Kidney (tissue), 14 donors: Measurements from ENCODE around the gene PDZRN4. TPM values are rescaled to one million over a fixed set of nuclear protein-coding genes. Genes with fewer than 3 reads are reported as not detected.

Experiments
- DNase-seq, 5 donors: peaks; one replicate each; pipeline ENCODE4 v3.0.0-alpha.2; 2013 to 2020
- FAIRE-seq: peaks from 2 replicates; lab custom pipeline; 2012; peaks lifted over from hg19 to GRCh38; lab: Jason Lieb, UNC
- H3K27ac ChIP-seq, 2 donors: one replicate each; pipeline ENCODE4 v1.7.0; 2013; ENCODE audit warnings: low read depth in 2 of 2, low read length in 2 of 2, inconsistent platforms in 1 of 2
- H3K27me3 ChIP-seq: one replicate; pipeline ENCODE4 v1.7.1; 2013; ENCODE audit warnings: low read length, inconsistent platforms; ENCODE audit not compliant: control insufficient read depth, insufficient read depth
- H3K36me3 ChIP-seq, 3 donors: one replicate each; pipeline versions ENCODE4 v1.7.0 to v1.7.1; 2013; ENCODE audit warnings: low read length in 3 of 3, control low read depth in 1 of 3, inconsistent platforms in 1 of 3; ENCODE audit not compliant: insufficient read depth in 3 of 3, control insufficient read depth in 2 of 3
- H3K4me1 ChIP-seq, 3 donors: one replicate each; pipeline versions ENCODE4 v1.7.0 to v1.7.1; 2013; ENCODE audit warnings: low read length in 3 of 3, inconsistent platforms in 1 of 3, low read depth in 1 of 3; ENCODE audit not compliant: control insufficient read depth in 2 of 3, insufficient read depth in 2 of 3
- H3K4me3 ChIP-seq, 3 donors: one replicate each; pipeline versions ENCODE4 v1.7.0 to v1.8.1; 2013; ENCODE audit warnings: low read length in 3 of 3, control low read depth in 1 of 3, inconsistent platforms in 1 of 3
- H3K9ac ChIP-seq, 3 donors: one replicate each; pipeline versions ENCODE4 v1.7.0 to v1.7.1; 2013; ENCODE audit warnings: low read length in 3 of 3, control low read depth in 1 of 3, inconsistent platforms in 1 of 3
- H3K9me3 ChIP-seq, 3 donors: one replicate each; pipeline versions ENCODE4 v1.7.0 to v1.7.1; 2013; ENCODE audit warnings: low read length in 3 of 3, control low read depth in 1 of 3, inconsistent platforms in 1 of 3; ENCODE audit not compliant: control insufficient read depth in 2 of 3, insufficient read depth in 1 of 3
- CTCF ChIP-seq: IDR thresholded peaks from 3 replicates; pipeline ENCODE4 v1.5.1; 2012; ENCODE audit warnings: mild to moderate bottlenecking, moderate library complexity, borderline replicate concordance; ENCODE audit not compliant: insufficient read depth; ENCODE audit errors: extremely low read depth
- intact Hi-C: fragments of 100-400 bp; cut with DNase I; formaldehyde crosslinking; loops from one replicate; pipeline ENCODE4 v1.11.1; 2022
- polyA plus RNA-seq: library from polyadenylated mRNA; stranded (reverse); fragments of 350-450 nt; fragmentation: Illumina TruSeq; extraction: RNeasy Lipid Tissue Mini Kit (QIAGEN cat#74804); gene quantifications from one replicate; pipeline ENCODE4 v1.2.3, GENCODE V29; 2014; ENCODE audit warnings: low read depth, low replicate concordance; ENCODE audit not compliant: insufficient read depth
- total RNA-seq: library from RNA; stranded (reverse); fragmentation: NEBNext Ultra II Directional; extraction: Animal tissue kit (Norgen Biotek cat#: 25700); gene quantifications from one replicate; pipeline ENCODE4 v1.2.1, GENCODE V29; 2021
- donor health status: control.
- donor health status: control.
- donor health status: control.
- donor health status: control.
- donor health status: control.
- donor health status: DM: yes; HTN: yes; CAD: no.
- donor health status: Normal renal cell carcinoma (clear cell type).

Gene PDZRN4
- total and polyA plus RNA-seq, 2 donors from 2014 or later = 0.56 to 2.1 TPM

- no peaks in the 10 kb centered on the region for H3K27me3 ChIP-seq
- peaks cover 0 to 6% (median 0%) of the 10 kb centered on the region in 3 donors for H3K9me3 ChIP-seq
- no peak for TF ChIP-seq CTCF
- H3K9ac ChIP-seq = no peak overlapping the region
- no peak overlapping the region for H3K27ac ChIP-seq
- FAIRE-seq (no peak), DNase-seq (no peak)
- intact Hi-C loops = no loop called here
- no peaks in the 10 kb centered on the region for H3K4me1 ChIP-seq
- no peaks in the 10 kb centered on the region for H3K36me3 ChIP-seq
- H3K4me3 ChIP-seq = no peak overlapping the region
Observed at GRCh38 chr12:41367726-41368405, 179.7 kb downstream of the PDZRN4 start.

DNA sequence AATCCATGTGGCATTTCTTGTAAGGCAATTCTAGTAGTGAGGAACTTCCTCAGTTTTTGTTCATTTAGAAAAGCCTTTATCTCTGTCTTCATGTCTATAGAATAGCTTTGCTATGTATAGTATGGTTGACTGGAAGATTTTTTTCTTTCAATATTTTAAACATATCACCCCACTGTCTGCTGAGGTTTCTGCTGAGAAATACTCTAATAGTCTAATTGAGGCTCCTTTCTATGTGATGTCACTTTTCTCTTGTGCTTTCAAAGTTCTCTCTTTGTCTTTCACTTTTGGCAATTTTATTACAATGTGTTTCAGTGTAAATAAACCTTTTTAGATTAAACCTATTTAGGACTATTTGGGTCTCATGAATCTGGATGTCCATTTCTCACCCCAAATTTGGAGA lies 192.8 kb downstream of the PDZRN4 start:
- H3K4me1 ChIP-seq = no peaks in the 10 kb centered on the region
- peaks cover 0 to 10% (median 0%) of the 10 kb centered on the region in 3 donors for H3K9me3 ChIP-seq
- no peak for DNase-seq
- TF ChIP-seq CTCF = no peak
- H3K27ac ChIP-seq = no peak overlapping the region
- H3K36me3 ChIP-seq = no peaks in the 10 kb centered on the region
- H3K9ac ChIP-seq = no peak overlapping the region
- no peaks in the 10 kb centered on the region for H3K27me3 ChIP-seq
- no peak overlapping the region for H3K4me3 ChIP-seq
- intact Hi-C loops = no loop called here
- no peak for FAIRE-seq

DNA sequence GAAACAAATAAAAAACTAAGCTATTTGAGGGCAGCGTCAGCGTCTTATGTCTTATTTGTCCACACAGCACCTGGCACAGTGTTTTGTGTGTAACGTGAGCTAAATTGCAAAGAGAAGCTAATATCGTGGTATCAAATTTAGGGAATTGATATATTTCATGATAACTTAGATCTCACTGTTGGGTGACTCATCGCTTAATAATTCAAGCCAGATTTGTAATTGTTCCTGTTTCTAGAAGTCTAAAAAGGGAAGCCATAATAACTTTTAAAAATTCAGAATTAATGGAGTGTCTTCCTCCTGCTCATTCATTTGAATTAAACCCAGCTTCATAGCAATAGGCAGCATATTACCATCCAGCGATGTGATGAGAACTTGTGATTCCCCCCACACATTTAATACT lies 214.7 kb downstream of the PDZRN4 start:
- no peak for DNase-seq
- Histone ChIP-seq H3K9ac (no peak overlapping the region), H3K36me3 (no peaks in the 10 kb centered on the region), H3K4me1 (no peaks in the 10 kb centered on the region), H3K9me3 (no peaks in the 10 kb centered on the region), H3K27me3 (no peaks in the 10 kb centered on the region), H3K27ac (no peak overlapping the region), H3K4me3 (no peak overlapping the region)
- TF ChIP-seq CTCF = no peak
- intact Hi-C loops = no loop called here
- no peak for FAIRE-seq
